A172 (cell line): ENCODE measurements around the gene SIRPG. TPM values are rescaled to one million over a fixed set of nuclear protein-coding genes. Genes with fewer than 3 reads are reported as not detected.
A peak's percentile ranks its signal among the peaks of the same experiment; 100 is the strongest.
"Not testable (repeated sequence)": the region's sequence is repeated elsewhere in the genome, so short reads cannot be mapped to it uniquely, and the experiment has no call there.

ENCODE experiments used
- DNase-seq: peaks from one replicate; pipeline ENCODE4 v3.0.0-alpha.2; 2015; ENCODE audit warnings: low spot score
- total RNA-seq: library from RNA; depleted of rRNA; stranded (reverse); fragments of >200 nt; shearing (Covaris generic); gene quantifications from 2 replicates; pipeline ENCODE4 v1.2.3, GENCODE V29; 2014

SIRPG gene
- total RNA-seq, 1 experiment from 2014 or later = not detected

DNA sequence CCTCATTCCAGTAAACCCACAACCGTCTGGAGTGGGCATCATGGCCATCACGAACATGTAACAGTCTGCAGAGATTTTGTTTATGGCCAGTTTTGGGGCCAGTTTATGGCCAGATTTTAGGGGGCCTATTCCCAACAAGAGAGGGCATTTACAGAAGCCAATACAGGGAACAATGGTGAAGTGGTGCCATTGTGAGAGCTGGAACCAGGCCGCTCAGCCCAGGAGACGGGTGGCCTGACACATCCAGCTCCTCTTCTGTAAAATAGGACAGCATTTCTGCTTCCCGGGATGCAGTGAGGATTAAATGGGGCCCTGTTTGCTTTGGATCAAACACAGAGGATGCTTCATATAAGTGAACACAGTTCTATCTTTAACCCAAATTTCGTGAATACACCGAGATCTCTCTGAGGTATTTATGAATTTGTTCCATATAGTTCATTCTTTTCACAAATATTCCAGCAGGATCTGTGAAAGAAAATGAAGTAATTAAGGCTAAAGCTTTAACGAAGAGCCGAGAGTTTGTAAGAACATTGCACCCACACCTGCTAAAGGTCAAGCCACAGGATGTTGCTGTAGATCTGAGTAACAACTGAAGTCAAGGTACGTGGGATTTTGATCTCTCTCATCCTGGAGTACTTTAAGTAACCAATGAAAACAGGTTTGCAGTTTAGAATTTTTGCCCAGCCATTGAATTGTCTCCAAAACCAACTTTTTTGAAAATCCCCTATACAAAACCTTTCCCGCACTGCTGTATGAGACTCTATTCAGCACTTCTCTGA is 14.5 kb upstream of the SIRPG start:
- DNase-seq = no peak

DNA sequence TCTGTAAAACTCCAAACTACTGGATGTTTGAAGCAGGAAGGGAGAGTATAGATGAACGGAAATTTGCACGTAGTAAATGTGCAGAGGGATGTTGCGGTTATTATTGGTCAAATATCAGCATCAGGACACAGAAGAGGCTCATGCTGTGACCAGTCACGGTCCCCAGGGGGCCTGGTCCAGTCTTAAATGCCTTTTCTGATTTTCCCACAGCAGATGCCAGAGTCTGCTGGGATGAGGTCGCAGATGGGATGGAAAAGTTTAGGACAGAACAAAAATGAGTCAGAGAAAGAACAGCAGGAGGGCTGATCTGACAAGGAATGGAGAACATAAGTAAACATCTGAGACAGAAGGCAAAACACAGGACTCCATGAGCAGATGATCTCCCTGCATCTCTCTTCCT is 11.7 kb upstream of the SIRPG start:
- peak; percentile 72 for DNase-seq

DNA sequence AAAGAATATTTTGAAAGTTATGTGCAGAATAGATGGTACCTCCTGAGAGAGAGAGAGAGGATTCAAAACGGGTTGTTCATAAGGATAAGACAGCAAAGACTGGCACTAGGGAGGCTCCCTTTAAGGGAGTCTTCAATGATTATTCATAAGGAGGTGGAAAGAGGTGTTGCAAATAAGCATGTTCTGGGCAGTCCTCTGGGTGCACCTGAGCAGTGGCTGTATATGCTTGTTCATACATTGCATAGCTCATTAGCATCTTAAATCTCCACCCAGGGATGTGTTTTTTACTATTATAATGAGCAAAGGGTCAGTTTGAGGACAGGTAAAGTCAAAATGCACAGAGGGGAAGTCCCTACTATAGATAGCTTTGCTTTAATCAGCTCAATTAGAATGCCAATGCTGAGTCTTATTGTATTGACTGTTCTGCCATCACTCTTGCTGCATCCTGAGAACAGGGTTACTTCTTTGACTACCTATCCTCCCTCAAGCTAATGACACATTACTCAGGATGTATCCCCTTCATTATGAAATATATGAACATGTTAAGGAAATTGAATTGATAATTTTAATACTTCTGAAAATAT is 10.0 kb upstream of the SIRPG start:
- DNase-seq = no peak

- no peak for DNase-seq
Measured at GRCh38 chr20:1666802-1667201, 9.2 kb upstream of the SIRPG start.

- DNase-seq = no peak
Measured at GRCh38 chr20:1665345-1665744, 7.8 kb upstream of the SIRPG start.

DNA sequence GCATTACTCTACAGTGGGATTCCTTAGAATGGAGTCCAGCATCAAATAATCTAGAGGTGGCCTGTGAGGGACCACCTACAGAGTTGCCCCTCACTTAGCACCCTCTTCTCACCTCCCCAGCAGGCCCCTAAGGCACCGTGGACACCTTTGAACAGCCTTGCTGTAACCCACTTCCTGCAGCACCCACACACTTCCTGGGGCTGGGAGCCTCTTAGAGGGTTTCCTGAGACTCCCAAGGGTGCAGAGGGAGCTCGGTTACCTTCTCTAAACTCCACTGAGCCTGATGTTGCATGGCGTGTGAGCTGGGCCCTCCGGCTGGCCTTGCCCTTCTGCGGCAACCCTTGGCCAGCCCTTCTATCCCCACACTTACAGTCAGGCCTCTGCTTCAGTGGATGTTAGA is 7.3 kb upstream of the SIRPG start:
- no peak for DNase-seq

- DNase-seq = no peak
Measured at GRCh38 chr20:1663917-1664316, 6.3 kb upstream of the SIRPG start.

DNA sequence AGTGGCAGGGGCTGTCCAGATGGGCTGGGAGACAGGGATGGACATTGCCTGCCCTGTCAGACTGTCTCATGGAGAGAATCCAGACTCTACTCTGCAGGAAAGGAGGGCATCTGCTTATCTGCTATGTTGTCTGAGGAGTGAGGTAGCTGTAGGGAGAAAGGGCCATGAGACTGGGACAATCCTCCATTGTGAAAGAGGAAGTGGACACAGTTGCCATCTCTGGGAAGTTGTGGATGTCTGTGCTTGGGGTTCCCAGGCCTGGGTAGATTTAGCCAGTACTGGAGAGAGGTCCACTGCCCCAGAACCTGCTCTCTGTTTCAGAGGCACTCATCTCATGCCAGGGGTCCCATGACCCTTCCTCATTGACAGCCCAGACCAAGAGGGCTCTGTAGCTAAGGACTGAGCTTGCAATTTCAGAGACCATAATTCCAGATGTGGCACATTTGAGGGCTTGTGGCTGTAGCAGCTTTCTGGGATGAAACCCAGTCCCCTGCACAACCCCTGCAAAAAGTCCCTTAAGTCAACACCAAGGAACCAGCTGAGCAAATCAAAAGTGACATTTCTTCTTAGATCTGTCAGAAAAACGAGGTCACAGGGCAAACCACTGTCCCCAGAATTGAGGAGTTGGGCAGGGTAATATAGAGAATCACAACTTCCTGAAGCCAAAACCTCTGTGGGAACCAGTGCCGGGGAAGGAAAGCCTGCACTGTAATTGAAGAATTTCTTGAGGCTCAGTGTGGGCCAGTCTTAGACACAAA is 4.1 kb upstream of the SIRPG start:
- DNase-seq = no peak

GRCh38 chr20:1660246-1660645 is 2.7 kb upstream of the SIRPG start:
- no peak for DNase-seq

- no peak for DNase-seq
Measured at GRCh38 chr20:1656844-1657243, 735 bp downstream of the SIRPG start.

DNA sequence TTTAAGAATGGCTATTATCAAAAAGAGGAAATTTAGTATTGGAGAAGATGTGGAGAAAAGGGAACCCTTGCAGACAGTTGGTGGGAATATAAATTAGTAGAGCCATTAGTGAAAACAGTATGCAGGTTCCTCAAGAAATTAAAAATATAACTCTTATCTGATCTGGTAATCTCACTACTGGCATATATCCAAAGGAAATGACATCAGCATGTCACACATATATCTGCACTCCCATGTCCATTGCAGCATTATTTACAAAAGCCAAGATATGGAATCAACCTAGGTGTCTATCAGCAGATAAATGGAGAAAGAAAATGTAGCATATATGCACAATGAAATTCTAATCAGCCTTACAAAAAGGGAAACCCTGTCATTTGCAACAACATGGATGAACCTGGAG is 2.6 kb downstream of the SIRPG start:
- DNase-seq = no peak

- no peak for DNase-seq
Measured at GRCh38 chr20:1652960-1653359, 4.6 kb downstream of the SIRPG start.

DNA sequence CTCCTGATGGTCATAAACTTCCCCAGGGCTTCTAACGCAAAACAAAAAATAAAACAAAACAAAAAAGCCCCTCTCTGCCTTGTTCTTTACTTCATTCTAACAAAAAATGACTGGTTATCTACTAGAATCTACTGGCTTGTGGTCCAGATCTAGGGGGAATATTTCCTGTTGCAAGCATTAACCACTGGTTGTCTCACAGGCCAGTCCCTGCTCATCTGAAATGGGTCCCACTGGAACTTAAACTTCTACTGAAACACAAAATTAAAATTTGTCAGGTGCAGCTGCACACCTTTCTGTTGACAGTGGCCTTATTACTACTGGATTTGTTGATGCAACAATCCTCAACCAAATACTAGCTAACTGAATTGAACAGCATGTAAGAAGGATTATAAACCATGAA is 5.5 kb downstream of the SIRPG start:
- DNase-seq = no peak

DNA sequence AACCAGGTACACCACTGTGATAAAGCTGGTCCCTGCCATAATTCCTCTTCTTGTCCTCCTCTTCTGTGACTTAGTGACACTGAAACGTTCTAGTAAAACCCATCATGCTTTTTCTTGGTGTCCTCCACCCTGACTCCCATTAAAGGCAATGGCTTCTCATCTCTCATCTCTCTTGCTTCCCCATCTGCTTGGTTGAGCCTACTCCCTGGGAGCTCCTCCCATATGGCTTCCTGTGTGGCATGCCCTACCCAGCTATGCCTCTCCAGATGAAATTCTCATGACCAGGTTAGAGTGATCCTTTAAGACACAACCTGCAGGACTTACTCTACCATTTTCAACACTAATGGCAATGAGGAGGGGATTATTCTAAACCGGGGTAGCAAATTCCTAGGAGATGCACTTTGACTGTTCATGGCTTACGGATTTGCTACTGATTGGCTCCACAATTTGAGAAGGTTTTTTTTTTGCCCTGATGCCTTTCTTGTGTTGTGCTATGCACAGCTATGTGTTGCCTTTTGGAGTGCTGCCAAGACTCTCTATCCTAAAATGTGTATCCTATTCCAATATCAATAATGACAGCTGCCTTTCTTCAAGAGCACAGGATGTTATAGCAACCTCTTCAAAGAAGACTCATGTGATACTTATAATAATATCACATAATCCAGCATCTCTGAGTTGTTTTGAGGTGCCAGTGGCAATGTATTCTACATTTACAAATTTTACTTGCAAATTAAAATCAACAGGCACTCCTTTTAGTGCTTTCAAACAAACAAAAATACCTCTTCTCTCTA is 6.1 kb downstream of the SIRPG start:
- no peak for DNase-seq

GRCh38 chr20:1648101-1648500 is 9.5 kb downstream of the SIRPG start:
- no peak for DNase-seq

GRCh38 chr20:1646975-1647431 is 10.6 kb downstream of the SIRPG start:
- DNase-seq = no peak

DNA sequence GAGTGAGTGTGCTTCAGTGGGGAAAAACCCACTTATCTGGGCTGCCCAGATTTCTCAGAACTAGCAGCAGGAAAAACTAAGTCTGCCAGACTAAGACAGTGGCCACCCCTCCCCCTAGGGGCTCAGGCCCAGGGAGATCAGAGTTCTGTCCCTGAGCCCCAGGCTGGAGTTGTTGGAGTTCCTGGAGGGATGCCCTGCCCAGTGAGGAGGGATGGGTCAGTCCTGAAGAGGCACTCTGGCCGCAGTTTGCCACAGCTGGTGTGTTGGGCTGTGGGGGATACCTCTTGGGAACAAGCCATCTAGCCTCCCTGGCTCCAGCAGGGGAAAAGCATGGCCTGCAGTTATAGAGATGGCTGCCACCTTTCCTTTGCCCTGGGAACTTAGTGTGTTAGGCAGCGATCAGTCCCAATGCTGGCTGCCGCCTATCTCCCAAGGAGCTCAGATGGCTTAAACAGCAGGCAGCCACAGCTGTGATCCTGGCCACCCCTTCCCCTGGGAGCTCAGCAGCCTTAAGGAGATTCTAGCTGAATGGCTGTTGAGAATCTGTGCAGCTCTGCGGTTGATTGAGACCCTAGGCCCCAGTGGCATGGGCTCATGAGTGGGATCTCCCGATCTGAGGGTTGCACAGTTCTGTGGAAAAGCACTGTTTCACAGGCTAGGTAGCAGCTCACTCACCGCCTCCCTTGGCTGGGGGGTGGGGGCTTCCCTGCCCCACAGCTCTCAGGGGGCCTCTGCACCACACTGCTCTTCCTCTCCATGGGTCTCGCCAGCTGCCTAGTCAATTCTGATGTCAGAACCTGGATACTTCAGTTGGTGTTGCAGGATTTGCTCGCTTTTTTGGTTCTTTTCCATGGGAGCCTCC is 13.2 kb downstream of the SIRPG start:
- DNase-seq = no peak

- DNase-seq = not testable (repeated sequence)
Measured at GRCh38 chr20:1638643-1639042, 18.9 kb downstream of the SIRPG start.

GRCh38 chr20:1637755-1638154 is 19.8 kb downstream of the SIRPG start:
- DNase-seq = no peak

DNA sequence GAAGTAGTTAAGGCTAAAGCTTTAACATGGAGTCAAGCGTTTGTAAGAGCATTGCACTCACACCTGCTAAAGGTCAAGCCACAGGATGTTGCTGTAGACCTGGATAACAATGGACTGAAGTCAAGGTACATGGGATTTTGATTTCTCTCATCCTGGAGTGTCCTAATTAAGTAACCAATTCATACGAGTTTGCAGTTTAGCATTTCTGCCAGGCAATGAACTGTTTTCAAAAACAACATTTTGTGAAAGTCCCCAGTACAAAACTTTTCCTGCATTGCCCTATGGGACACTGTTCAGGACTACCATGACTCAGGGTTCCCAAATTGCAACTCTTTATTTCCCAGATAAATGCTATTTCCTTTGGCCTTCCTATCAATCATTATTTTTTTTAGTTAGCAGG is 20.4 kb downstream of the SIRPG start:
- no peak for DNase-seq

DNA sequence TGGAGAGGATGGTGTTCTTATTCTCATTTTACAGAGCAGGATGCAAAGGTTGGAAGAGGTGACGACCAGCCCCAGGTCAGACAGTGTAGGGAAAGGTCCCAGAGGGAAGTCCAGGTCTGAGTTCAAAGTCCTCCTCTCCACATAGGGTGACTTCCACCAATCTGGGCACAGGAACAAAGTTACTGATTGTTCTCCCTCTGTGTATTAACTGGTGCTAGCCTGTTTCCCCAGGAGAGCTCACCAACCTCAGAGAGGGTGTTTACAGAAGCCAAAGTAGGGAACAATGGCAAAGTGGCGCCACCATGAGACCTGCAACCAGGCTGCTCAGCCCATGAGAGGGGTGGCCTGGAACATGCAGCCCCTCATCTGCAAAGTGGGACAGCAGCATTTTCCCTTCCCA is 21.0 kb downstream of the SIRPG start:
- DNase-seq = no peak
